GM03348 (cell line): ENCODE data around the gene AP1AR.
"Not testable (repeated sequence)": the region's sequence is repeated elsewhere in the genome, so short reads cannot be mapped to it uniquely, and the experiment has no call there.

Experiments
- DNase-seq: peaks from one replicate; pipeline ENCODE4 v3.0.0; 2012; ENCODE audit warnings: low spot score

Gene AP1AR

DNA sequence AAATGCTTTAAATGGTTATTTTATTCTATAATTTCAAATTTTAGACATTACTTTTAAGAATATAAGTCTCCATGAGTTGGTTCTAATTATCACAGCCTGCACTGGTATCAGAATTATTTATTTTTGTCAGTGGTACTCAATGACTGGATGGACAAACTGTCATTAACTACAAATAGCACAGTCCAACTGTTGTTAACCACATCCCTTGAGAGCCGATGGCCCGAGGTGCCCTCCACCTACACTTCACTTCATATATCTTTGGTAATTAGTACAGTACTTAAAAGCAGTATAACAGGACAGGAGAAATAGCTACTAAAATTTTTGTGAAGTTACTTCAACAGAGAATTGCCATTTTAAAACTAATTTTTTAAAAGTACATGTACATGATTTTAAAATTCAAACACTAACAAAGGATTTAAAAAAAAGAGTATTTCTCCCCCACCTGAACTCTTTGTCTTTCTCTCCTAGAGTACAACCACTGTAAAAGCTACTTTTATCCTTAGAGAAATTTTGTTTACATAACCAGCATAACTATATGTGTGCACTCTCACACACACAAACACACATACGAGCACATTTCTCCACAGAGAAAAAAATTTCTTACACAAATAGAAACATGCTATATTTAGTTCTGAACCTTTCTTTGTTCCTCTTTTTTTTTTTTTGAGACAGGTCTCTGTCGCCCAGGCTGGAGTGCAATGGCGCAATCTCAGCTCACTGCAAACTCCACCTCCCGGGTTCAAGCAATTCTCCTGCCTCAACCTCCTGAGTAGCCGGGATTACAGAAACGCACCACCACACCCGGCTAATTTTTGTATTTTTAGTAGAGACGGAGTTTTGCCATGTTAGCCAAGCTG, 47.7 kb downstream of the AP1AR start:
- no peak for DNase-seq

DNA sequence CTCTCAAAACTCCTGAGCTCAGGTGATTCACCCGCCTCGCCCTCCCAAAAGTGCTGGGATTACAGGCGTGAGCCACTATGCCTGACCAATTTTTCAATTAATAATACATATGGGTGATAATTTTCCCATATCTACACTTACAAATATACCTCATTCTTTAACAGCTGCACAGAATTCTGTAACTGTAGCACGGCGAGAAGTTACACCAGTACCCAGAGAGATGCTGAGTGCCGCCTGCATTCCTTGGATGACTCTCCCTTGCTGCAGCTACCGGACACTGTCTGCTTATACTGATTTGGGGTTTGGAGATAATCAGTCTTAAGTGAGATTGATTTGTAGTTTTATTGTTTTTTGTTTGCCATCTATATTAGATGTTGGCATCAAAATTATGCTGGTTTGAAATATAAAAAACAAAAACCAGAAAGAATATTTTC, 48.3 kb downstream of the AP1AR start:
- no peak for DNase-seq

GRCh38 chr4:112280386-112281056, 48.9 kb downstream of the AP1AR start:
- no peak for DNase-seq

GRCh38 chr4:112281895-112282398, 50.4 kb downstream of the AP1AR start:
- not testable (repeated sequence) for DNase-seq

DNA sequence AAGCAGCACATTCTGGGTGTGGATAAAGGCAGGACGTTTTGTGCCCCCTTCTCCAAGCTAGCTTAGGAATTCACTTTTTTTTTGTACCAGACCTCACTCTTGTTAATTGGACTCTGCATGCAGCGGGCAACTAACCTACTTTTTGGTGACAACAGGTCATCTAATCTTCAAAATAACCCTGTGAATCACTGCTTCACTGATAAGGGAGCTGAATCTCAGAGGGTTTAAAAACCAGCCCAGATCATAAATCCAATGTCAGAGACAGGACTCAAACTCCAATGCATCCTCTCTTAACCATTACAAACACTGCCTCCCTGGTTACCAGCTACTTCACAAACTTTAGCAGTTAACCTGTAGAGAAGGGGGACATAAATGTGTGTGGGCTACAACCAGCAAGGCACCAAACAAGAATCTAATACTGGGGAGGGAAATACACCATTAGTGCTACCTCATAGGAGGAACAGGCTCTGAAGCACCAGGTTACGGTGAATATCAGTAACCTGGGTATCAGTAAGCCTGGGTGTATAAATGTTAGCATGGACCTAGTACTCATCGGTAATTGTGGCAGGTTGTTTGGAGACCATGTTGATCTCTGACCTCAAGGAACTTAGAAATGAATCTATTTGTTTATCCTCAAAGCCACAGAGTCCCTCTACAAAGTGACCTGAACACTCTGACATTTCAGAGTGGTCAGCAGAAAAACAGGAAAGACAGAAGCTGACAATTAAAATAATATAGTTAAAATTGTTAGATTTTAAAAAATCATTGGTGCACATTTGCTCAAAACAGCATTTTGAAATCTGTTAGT, 51.5 kb downstream of the AP1AR start:
- DNase-seq: no peak

GRCh38 chr4:112284166-112284565, 52.6 kb downstream of the AP1AR start:
- peak; percentile 22 for DNase-seq

DNA sequence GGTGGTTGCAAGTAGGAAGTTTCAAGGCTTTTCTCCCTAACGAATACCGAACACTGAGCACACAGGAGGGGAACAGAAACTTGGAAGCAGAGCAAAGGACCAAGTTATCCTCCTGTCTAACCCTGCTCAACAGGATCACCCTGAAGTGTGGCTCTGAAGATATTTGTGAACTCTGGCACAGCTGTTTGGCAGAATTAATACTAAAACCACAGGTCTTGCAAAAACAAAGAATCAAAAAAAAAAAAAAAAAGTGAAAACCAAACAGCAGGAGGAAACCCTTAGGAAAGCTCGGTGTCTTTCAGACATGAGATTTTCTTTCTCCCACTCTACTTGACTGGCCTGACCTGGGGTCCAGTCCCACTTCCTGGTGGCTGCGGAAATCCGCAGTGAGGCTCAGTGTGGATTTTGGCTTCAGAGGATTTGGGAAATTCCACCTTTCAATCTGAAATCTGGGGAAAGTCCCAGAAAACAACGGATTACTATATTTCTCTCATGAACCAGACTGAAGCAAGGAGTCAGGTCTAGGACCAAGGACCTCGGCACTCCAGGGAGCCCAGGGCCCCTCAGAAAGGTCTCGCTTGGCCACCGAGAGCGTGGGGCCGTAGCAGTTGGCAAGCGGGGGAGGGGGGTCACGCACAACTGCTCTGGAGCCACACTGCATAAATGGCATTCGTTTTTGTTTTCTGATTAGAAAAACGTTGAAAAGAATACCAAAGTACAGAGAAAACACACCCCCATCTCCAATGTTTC, 53.2 kb downstream of the AP1AR start:
- DNase-seq: peak; percentile 43

GRCh38 chr4:112287258-112287989, 55.8 kb downstream of the AP1AR start:
- DNase-seq: no peak

- no peak for DNase-seq
These were observed 56.9 kb downstream of the AP1AR start for GRCh38 chr4:112288455-112288854.

GRCh38 chr4:112289407-112290253, 58.0 kb downstream of the AP1AR start:
- no peak for DNase-seq

GRCh38 chr4:112290341-112290740, 58.8 kb downstream of the AP1AR start:
- no peak for DNase-seq

GRCh38 chr4:112296949-112297880, 65.6 kb downstream of the AP1AR start, which contains the start of gene ALPK1:
Gene ALPK1 (plus strand): TSS chr4:112297369.
- peak; percentile 88 for DNase-seq

- no peak for DNase-seq
These were observed 68.1 kb downstream of the AP1AR start for GRCh38 chr4:112299721-112300120.

DNA sequence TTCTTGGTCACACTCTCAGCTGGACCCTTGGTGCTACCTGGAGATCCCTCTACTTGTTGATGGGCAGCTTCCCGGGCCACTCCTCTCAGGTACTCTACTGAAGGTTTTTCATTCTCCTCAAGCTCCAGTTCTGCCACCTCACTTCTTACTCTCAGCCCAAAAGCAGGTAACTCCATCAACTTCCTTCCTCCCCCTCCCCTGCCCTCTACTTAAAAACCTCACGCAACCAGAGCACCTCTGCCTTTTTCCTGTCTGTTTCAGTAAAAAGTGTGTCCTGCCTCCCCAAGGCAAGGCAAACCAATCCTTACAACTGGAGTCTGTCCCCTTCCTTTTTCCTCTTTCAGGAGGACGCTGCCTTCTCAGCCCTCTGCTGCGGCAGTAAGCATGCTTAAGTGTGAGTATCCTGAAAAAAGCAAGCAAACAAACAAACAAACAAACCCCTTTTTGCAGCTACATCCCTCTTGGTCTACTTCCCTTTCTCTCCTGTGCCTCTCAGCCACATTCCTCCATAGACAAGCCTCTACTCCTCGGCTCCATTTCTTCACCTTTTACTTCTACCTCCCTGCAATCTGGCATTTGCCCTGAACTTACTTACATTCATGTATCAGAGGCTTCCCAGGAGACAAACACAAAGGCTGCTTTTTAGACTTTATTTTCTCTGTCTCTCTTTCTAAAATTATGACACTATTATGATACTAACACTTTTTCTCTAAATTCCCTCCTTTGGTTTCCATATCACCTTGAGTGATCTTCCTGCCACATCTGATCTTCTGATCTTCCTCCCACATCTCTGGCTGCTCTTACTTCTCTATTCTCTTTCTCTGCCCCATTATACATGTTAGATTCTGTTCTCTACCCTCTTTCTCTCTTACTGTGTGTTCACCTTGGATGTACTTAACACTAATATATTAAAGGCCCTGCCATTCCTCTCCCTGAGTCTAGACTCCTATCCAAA, 71.0 kb downstream of the AP1AR start:
- DNase-seq: no peak

- not testable (repeated sequence) for DNase-seq
These were observed 73.9 kb downstream of the AP1AR start for GRCh38 chr4:112305477-112305876.

DNA sequence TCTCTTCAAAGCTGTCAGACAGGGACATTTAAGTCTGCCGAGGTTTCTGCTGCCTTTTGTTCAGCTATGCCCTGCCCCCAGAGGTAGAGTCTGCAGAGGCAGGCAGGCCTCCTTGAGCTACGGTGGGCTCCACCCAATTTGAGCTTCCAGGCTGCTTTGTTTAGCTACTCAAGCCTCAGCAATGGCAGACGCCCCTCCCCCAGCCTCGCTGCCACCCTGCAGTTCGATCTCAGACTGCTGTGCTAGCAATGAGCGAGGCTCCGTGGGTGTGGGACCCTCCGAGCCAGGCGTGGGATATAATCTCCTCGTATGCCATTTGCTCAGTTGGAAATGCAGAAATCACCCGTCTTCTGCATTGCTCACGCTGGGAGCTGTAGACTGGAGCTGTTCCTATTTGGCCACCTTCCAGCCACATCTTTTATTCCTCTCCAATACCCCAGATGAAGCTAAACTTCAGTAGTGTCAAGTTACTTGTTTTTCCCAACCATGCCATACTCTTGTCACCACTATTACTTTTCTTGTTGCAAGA, 77.7 kb downstream of the AP1AR start:
- DNase-seq: not testable (repeated sequence)

GRCh38 chr4:112311516-112311915, 79.9 kb downstream of the AP1AR start:
- no peak for DNase-seq
